ENCODE data around the gene MTERF2.
"Not testable (repeated sequence)": the region's sequence is repeated elsewhere in the genome, so short reads cannot be mapped to it uniquely, and the experiment has no call there.

GRCh38 chr12:107002665-107003064 lies 15.7 kb upstream of the MTERF2 start:
- TF ChIP-seq ZFP41 (tag by site-specific recombination; IDR thresholded peaks at IDR 0.05; ENCODE audit: borderline replicate concordance); ZNF747 (tag by site-specific recombination; IDR thresholded peaks at IDR 0.05); ZNF792 (tag by site-specific recombination; IDR thresholded peaks at IDR 0.05); CTCF (tag by site-specific recombination; IDR thresholded peaks at IDR 0.05); ZNF274 (IDR thresholded peaks at IDR 0.05; ENCODE audit: low read length); ZNF274 (tag by site-specific recombination; IDR thresholded peaks at IDR 0.05; ENCODE audit: borderline replicate concordance); ZNF549 (tag by site-specific recombination; IDR thresholded peaks at IDR 0.05); YY1 (tag by site-specific recombination; IDR thresholded peaks at IDR 0.05); HOXC10 (CRISPR knock-in tag; IDR thresholded peaks at IDR 0.05); ZNF138 (tag by site-specific recombination; IDR thresholded peaks at IDR 0.05; ENCODE audit: borderline replicate concordance); ZNF114 (tag by site-specific recombination; IDR thresholded peaks at IDR 0.05): not testable (repeated sequence)
- TF ChIP-seq, protein P1, sequence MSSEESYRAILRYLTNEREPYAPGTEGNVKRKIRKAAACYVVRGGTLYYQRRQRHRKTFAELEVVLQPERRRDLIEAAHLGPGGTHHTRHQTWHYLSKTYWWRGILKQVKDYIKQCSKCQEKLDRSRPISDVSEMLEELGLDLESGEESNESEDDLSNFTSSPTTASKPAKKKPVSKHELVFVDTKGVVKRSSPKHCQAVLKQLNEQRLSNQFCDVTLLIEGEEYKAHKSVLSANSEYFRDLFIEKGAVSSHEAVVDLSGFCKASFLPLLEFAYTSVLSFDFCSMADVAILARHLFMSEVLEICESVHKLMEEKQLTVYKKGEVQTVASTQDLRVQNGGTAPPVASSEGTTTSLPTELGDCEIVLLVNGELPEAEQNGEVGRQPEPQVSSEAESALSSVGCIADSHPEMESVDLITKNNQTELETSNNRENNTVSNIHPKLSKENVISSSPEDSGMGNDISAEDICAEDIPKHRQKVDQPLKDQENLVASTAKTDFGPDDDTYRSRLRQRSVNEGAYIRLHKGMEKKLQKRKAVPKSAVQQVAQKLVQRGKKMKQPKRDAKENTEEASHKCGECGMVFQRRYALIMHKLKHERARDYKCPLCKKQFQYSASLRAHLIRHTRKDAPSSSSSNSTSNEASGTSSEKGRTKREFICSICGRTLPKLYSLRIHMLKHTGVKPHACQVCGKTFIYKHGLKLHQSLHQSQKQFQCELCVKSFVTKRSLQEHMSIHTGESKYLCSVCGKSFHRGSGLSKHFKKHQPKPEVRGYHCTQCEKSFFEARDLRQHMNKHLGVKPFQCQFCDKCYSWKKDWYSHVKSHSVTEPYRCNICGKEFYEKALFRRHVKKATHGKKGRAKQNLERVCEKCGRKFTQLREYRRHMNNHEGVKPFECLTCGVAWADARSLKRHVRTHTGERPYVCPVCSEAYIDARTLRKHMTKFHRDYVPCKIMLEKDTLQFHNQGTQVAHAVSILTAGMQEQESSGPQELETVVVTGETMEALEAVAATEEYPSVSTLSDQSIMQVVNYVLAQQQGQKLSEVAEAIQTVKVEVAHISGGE (tag by site-specific recombination; conservative IDR thresholded peaks at IDR 0.05; ENCODE audit: low read depth) = not testable (repeated sequence)

All from HEK293 (cell line).